DOHH2 (cell line): ENCODE results near the gene MET.

ENCODE experiments used
- EZH2phosphoT487 ChIP-seq: fragments of 200-600 bp; sonication (generic); IDR thresholded peaks from 2 replicates; pipeline ENCODE4 v1.6.1; 2017; ENCODE audit warnings: borderline replicate concordance, mild to moderate bottlenecking, antibody characterized with exemption, low read length, moderate library complexity, mixed read lengths
- TF ChIP-seq, protein P1 (sequence below): fragments of 200-600 bp; sonication (generic); IDR thresholded peaks from one replicate; pipeline ENCODE4 v1.5.1; 2014; ENCODE audit warnings: antibody characterized with exemption, mild to moderate bottlenecking, low read depth, low read length; ENCODE audit not compliant: poor library complexity, severe bottlenecking

DNA sequence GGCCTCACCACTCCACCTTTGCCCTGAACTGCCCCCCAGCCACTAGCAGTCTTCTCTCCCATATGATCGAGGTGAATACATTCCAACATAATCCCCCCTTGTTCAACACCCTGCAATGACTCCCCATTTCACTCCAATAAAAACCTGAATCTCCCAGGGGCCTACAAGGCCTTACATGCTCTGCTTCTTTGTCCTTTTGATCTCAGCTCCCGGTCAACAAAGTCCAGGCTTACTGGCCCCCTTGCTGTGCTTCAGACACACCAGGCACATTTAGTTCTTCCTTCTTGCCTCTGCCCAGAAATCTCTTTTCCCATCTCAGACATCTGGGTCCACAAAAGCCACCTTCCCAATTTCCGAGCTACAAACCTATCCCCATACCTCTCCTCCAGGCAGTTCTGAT is 14.0 kb downstream of the MET start:
- TF ChIP-seq, protein P1, sequence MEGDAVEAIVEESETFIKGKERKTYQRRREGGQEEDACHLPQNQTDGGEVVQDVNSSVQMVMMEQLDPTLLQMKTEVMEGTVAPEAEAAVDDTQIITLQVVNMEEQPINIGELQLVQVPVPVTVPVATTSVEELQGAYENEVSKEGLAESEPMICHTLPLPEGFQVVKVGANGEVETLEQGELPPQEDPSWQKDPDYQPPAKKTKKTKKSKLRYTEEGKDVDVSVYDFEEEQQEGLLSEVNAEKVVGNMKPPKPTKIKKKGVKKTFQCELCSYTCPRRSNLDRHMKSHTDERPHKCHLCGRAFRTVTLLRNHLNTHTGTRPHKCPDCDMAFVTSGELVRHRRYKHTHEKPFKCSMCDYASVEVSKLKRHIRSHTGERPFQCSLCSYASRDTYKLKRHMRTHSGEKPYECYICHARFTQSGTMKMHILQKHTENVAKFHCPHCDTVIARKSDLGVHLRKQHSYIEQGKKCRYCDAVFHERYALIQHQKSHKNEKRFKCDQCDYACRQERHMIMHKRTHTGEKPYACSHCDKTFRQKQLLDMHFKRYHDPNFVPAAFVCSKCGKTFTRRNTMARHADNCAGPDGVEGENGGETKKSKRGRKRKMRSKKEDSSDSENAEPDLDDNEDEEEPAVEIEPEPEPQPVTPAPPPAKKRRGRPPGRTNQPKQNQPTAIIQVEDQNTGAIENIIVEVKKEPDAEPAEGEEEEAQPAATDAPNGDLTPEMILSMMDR = no peak
- no peak for TF ChIP-seq EZH2phosphoT487
